HEK293T (cell line): ENCODE results near the gene DNAI2.

Experiments
- CTCF ChIA-PET: fragments of 350-600 bp; formaldehyde crosslinking; extraction: SDS; loops from one replicate; lab custom pipeline; 2021; ENCODE audit warnings: antibody characterized with exemption, inconsistent platforms; lab: Yijun Ruan, JAX
- POLR2A ChIA-PET: fragments of 350-600 bp; formaldehyde crosslinking; extraction: SDS; loops from one replicate; lab custom pipeline; 2020; ENCODE audit warnings: antibody characterized with exemption, inconsistent platforms; lab: Yijun Ruan, JAX
- DNase-seq: peaks from one replicate; pipeline ENCODE4 v3.0.0; 2012; ENCODE audit warnings: mixed read lengths; ENCODE audit errors: extremely low spot score
- ARNT ChIP-seq: fragments of 450-650 bp; IDR thresholded peaks from 2 replicates; pipeline ENCODE4 v1.6.1; 2017; ENCODE audit warnings: mild to moderate bottlenecking
- BHLHE40 ChIP-seq: fragments of 450-650 bp; IDR thresholded peaks from 2 replicates; pipeline ENCODE4 v1.6.1; 2016; ENCODE audit warnings: mild to moderate bottlenecking, moderate library complexity, borderline replicate concordance
- CTBP1 ChIP-seq: fragments of 450-650 bp; IDR thresholded peaks from 2 replicates; pipeline ENCODE4 v1.6.1; 2016; ENCODE audit warnings: borderline replicate concordance
- ELF4 ChIP-seq: fragments of 450-650 bp; IDR thresholded peaks from 2 replicates; pipeline ENCODE4 v1.6.1; 2017; ENCODE audit warnings: antibody characterized with exemption
- FOXA1 ChIP-seq: fragments of 450-650 bp; IDR thresholded peaks from 2 replicates; pipeline ENCODE4 v1.6.1; 2016; ENCODE audit warnings: mild to moderate bottlenecking
- FOXK2 ChIP-seq: fragments of 450-650 bp; IDR thresholded peaks from 2 replicates; pipeline ENCODE4 v1.6.1; 2016; ENCODE audit warnings: mild to moderate bottlenecking
- FOXM1 ChIP-seq: fragments of 450-650 bp; IDR thresholded peaks from 2 replicates; pipeline ENCODE4 v1.6.1; 2017; ENCODE audit warnings: mild to moderate bottlenecking, borderline replicate concordance
- HDGF ChIP-seq: fragments of 450-650 bp; IDR thresholded peaks from 2 replicates; pipeline ENCODE4 v1.6.1; 2017; ENCODE audit warnings: antibody characterized with exemption, borderline replicate concordance
- L3MBTL2 ChIP-seq: fragments of 450-650 bp; conservative IDR thresholded peaks from 2 replicates; pipeline ENCODE4 v1.6.1; 2016; ENCODE audit warnings: mild to moderate bottlenecking
- LEF1 ChIP-seq: fragments of 450-650 bp; IDR thresholded peaks from 2 replicates; pipeline ENCODE4 v1.6.1; 2017; ENCODE audit warnings: mild to moderate bottlenecking, borderline replicate concordance
- NFRKB ChIP-seq: fragments of 450-650 bp; IDR thresholded peaks from 2 replicates; pipeline ENCODE4 v1.6.1; 2016; ENCODE audit warnings: mild to moderate bottlenecking, moderate library complexity
- SP1 ChIP-seq: fragments of 450-650 bp; IDR thresholded peaks from 2 replicates; pipeline ENCODE4 v1.6.1; 2017
- SUZ12 ChIP-seq: fragments of 450-650 bp; IDR thresholded peaks from 2 replicates; pipeline ENCODE4 v1.6.1; 2016; ENCODE audit warnings: mild to moderate bottlenecking
- TARDBP ChIP-seq: fragments of 450-650 bp; IDR thresholded peaks from 2 replicates; pipeline ENCODE4 v1.6.1; 2016
- ZNF384 ChIP-seq: fragments of 450-650 bp; IDR thresholded peaks from 2 replicates; pipeline ENCODE4 v1.6.1; 2016
- TF ChIP-seq, protein P1 (sequence below): fragments of 450-650 bp; IDR thresholded peaks from 2 replicates; pipeline ENCODE4 v1.6.1; 2016

Gene DNAI2

DNA sequence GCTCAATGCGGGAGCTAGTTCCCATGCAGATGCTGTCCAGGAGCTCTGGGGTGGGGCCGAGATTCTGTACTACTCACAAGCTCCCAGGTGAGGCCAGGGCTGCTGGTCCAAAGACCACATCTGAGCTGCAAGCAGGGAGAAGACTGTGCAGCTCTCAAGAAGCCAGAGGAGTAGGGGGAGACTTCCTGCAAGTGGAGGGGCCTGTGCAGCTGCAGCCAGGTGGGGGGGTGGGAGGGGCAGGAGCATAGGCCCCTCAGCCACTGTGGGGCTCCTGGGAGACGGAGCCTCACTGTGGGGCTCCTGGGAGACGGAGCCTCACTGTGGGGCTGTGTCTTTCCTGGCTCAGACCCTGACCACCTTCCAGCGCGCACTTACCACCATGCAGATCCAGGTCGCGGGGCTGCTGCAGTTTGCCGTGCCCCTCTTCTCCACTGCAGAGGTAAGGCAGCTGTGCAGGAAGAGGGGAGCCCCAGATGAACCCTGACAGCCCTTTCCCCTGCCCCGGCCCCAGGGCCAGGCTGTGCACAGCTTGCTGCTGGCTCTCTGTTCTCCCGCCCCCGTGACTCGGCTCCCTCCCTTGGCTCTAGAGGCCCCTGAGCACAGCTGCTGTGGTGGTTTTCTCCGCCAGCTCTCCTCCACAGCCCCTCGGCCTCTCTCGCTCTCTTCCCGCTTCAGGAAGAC, 24.3 kb upstream of the DNAI2 start:
- DNase-seq: no peak
- POLR2A ChIA-PET: interaction anchor here (1.2 to 1.5 kb wide), 2 partner anchors 36 to 45 kb away, joined by 3 to 5 read pairs; partner anchors contain the start of gene TTYH2
- CTCF ChIA-PET: interaction anchor here (0.6 kb wide), 1 partner anchor 599 kb away, joined by 3 read pairs; no protein-coding TSS in a partner anchor
- no peak for TF ChIP-seq ELF4
- TF ChIP-seq ARNT: no peak
- TF ChIP-seq SP1: no peak
- no peak for TF ChIP-seq CTBP1
- TF ChIP-seq FOXA1: no peak
- TF ChIP-seq FOXM1: no peak
- no peak for TF ChIP-seq HDGF
- no peak for TF ChIP-seq FOXK2
- TF ChIP-seq, protein P1, sequence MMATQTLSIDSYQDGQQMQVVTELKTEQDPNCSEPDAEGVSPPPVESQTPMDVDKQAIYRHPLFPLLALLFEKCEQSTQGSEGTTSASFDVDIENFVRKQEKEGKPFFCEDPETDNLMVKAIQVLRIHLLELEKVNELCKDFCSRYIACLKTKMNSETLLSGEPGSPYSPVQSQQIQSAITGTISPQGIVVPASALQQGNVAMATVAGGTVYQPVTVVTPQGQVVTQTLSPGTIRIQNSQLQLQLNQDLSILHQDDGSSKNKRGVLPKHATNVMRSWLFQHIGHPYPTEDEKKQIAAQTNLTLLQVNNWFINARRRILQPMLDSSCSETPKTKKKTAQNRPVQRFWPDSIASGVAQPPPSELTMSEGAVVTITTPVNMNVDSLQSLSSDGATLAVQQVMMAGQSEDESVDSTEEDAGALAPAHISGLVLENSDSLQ: no peak
- TF ChIP-seq NFRKB: no peak
- TF ChIP-seq ZNF384: no peak

DNA sequence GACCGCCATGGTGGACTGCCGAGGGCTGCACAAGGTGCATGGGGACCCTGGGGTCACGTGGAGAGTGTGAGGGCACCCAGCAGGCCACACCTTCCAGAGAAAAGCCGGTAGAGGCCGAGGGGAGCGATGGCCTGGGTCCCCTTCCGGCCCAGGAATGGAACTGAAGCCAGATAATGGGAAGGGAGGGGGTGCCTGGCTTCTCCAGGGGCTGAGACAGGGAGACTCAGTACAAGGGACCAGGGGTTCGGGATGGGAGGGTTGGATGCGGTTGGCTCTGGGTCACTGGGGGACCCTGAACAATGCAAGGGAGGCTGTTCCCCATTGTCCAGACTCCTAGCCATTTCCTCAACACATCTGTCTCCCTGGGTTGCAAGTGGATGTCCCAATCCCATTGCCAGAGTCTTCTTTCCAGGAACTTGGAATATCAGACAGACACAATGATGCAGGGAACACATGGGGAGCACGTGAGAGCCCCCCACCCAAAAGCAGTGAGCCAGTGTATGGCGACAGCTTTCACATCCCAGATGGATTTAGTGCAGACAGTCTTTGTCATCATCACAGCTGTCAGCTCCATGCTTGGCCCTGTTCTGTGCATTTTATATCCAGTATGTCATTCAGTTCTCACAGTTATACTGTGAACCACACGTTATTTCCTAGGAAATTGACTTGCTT, 23.6 kb upstream of the DNAI2 start:
- POLR2A ChIA-PET: no interaction called here
- CTCF ChIA-PET: no interaction called here
- DNase-seq: no peak
- TF ChIP-seq TARDBP (no peak), BHLHE40 (no peak), ELF4 (no peak), FOXA1 (no peak), FOXK2 (no peak), ZNF384 (no peak), SP1 (no peak), FOXM1 (no peak), SUZ12 (no peak), HDGF (no peak), LEF1 (no peak), ARNT (no peak), L3MBTL2 (no peak), CTBP1 (no peak), NFRKB (no peak)
- TF ChIP-seq, protein P1: no peak

DNA sequence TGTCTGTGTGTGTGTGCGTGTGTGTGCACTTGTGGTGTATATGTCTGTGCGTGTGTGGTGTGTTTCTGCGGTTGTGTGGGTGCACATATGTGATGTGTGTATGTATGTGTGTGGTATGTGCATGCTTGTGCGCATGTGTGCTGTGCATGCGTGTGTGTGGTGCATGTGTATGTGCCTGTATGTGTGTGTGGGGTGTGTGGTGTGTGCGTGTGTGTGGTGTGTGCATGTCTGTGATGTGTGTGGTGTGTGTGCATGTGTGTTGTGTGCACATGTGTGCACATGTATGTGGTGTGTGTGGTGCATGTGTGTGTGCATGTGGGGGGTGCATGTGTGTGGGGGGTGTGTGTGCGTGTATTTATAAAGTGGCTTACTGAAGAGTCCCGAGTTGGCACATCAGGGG, 23.0 kb upstream of the DNAI2 start:
- TF ChIP-seq HDGF (no peak), TARDBP (peak; percentile 42; the same call in 1 of the 2 replicates)
- CTCF ChIA-PET: interaction anchor here (0.7 kb wide), 1 partner anchor 102 kb away, joined by 3 read pairs; no protein-coding TSS in a partner anchor
- no peak for DNase-seq
- POLR2A ChIA-PET: no interaction called here

DNA sequence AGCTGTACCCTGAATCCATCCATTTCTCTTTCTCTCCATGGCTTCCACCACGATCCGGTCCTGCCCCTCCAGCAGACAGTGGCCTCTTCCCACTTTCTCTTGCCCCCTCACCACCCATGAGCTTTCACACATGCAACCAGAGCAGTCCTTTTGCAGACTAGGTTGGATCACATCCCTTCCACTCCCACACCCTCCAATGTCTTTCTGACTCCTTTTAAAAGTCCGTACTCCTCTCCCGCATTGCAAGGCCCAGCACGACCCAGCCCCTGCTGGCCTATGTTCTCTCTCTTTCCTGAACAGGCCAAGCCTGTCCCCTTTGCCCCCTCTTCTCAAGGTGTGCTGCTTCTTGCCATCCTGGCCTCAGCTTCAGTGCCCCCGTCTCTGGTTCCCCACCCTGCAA, 22.5 kb upstream of the DNAI2 start:
- DNase-seq: no peak
- ChIA-PET POLR2A (no interaction called here), CTCF (interaction anchor here (0.7 kb wide), 1 partner anchor 102 kb away, joined by 3 read pairs; no protein-coding TSS in a partner anchor)
- TF ChIP-seq CTBP1: no peak
- TF ChIP-seq FOXA1: no peak
- TF ChIP-seq LEF1: no peak
- no peak for TF ChIP-seq HDGF
- TF ChIP-seq SUZ12: no peak
- no peak for TF ChIP-seq SP1
- no peak for TF ChIP-seq ZNF384
- no peak for TF ChIP-seq ELF4
- TF ChIP-seq ARNT: no peak
- no peak for TF ChIP-seq FOXM1
- TF ChIP-seq, protein P1: no peak

DNA sequence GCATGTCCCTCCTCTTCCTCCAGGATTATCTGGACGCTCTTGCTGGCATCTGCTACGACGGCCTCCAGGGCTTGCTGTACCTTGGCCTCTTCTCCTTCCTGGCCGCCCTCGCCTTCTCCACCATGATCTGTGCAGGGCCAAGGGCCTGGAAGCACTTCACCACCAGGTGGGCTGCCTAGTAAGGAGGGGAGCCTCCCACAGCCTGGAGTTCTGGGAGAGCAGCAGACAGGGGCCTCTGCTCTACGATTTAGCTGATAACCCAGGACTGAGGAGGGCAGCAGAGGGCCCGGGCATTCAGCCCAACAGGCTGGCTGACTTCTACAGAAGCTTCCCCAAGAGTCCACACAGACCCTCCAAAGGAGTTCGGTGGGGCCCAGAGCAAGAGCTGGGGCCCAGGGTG, 21.8 kb upstream of the DNAI2 start:
- TF ChIP-seq CTBP1 (no peak), L3MBTL2 (no peak), SUZ12 (no peak), FOXA1 (no peak), ELF4 (no peak), SP1 (no peak), FOXM1 (no peak), BHLHE40 (no peak)
- TF ChIP-seq, protein P1: no peak
- DNase-seq: no peak
- CTCF ChIA-PET: no interaction called here
- POLR2A ChIA-PET: no interaction called here

DNA sequence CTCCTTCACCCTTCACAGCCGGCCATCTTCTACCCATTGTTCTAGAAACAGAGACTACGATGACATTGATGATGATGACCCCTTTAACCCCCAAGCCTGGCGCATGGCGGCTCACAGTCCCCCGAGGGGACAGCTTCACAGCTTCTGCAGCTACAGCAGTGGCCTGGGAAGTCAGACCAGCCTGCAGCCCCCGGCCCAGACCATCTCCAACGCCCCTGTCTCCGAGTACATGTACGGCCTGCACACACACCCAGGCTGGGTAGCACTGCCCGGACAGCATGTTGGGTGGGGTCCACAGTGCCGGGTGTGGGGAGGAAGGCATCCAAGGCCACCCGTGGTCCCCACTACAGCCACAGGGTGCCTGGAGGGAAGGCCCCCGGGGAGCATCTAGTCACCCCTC, 21.0 kb upstream of the DNAI2 start:
- POLR2A ChIA-PET: no interaction called here
- DNase-seq: no peak
- CTCF ChIA-PET: no interaction called here
- no peak for TF ChIP-seq FOXK2
- no peak for TF ChIP-seq ELF4
- no peak for TF ChIP-seq FOXM1
- no peak for TF ChIP-seq BHLHE40
- TF ChIP-seq LEF1: no peak
- TF ChIP-seq SUZ12: no peak
- TF ChIP-seq, protein P1: no peak
- no peak for TF ChIP-seq NFRKB
- TF ChIP-seq CTBP1: no peak
- TF ChIP-seq L3MBTL2: no peak
- no peak for TF ChIP-seq FOXA1
